Lower lobe of right lung (tissue), 2 donors: Measurements from ENCODE around the gene TTC7B. TPM values are rescaled to one million over a fixed set of nuclear protein-coding genes. Genes with fewer than 3 reads are reported as not detected.

Source experiments
- ATAC-seq, 2 donors: fragments of 200-7000 bp; cut with Tn5 transposase; one replicate each; pipeline ENCODE4 v1.9.1; 2020 to 2022; ENCODE audit warnings: mild to moderate bottlenecking in 2 of 2, moderate library complexity in 2 of 2
- DNase-seq: peaks from one replicate; pipeline ENCODE4 v3.0.0-alpha.2; 2020
- H3K27ac ChIP-seq: fragments of 200-600 bp; one replicate; pipeline ENCODE4 v1.8.0; 2022
- H3K27me3 ChIP-seq: fragments of 200-600 bp; one replicate; pipeline ENCODE4 v1.8.0; 2022; ENCODE audit warnings: low read depth
- H3K36me3 ChIP-seq: fragments of 200-600 bp; one replicate; pipeline ENCODE4 v1.8.0; 2022; ENCODE audit warnings: mild to moderate bottlenecking
- H3K4me1 ChIP-seq: fragments of 200-600 bp; one replicate; pipeline ENCODE4 v1.8.0; 2022
- H3K4me3 ChIP-seq: fragments of 200-600 bp; one replicate; pipeline ENCODE4 v1.8.0; 2022; ENCODE audit warnings: mild to moderate bottlenecking
- H3K9me3 ChIP-seq: fragments of 200-600 bp; one replicate; pipeline ENCODE4 v1.8.0; 2022
- intact Hi-C: fragments of 100-400 bp; cut with DNase I; formaldehyde crosslinking; loops from one replicate; pipeline ENCODE4 v1.11.0; 2022
- total RNA-seq: library from RNA; stranded (reverse); fragmentation: NEBNext Ultra II Directional; extraction: Animal tissue kit (Norgen Biotek cat#: 25700); gene quantifications from one replicate; pipeline ENCODE4 v1.2.1, GENCODE V29; 2021
- TF ChIP-seq, protein P1 (sequence below): fragments of 200-600 bp; IDR thresholded peaks from one replicate; pipeline ENCODE4 v1.8.0; 2022; ENCODE audit warnings: antibody characterized with exemption, mild to moderate bottlenecking
- donor health status: DM: no; HTN: yes; CAD: no; lungs with severe emphysema.

TTC7B gene
- total RNA-seq, 1 donor from 2014 or later = 54.1 TPM

DNA sequence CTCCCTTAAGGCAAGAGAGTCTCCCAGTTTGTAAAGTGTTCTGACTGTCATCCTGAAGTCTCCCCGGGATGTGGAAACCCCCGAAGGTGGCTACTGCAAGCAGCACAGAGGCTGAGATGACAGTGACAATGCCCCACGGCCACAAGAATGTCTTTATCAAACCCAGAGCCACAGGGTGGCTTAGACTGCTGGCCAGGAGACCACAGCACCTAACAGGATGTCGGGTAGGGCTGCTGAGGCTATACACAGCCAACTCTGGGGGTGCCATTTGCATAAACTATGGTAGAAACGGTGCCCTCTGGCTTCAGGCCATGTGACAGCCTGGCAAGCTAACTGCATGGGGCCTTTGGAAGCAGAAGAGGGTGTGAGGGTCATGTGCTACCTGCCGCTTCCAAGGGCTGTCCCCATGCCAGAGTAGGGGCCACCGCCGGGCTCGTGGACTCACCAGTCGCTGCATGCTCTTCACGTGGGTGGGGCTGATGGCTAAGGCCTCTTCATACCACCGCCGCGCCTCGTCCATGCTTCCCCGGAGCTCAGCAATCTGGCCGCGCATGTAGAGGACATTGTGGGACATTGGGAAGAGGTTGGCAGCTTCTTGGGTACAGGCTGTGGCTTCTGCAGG is 238.5 kb downstream of the TTC7B start:
- Histone ChIP-seq H3K4me1 (no peaks in the 10 kb centered on the region), H3K36me3 (peaks cover 17% of the 10 kb centered on the region), H3K4me3 (no peak overlapping the region), H3K27ac (peak overlapping the region; percentile 74), H3K27me3 (no peaks in the 10 kb centered on the region), H3K9me3 (no peaks in the 10 kb centered on the region)
- intact Hi-C loops = no loop called here
- no peak for ATAC-seq
- DNase-seq = no peak
- TF ChIP-seq, protein P1, sequence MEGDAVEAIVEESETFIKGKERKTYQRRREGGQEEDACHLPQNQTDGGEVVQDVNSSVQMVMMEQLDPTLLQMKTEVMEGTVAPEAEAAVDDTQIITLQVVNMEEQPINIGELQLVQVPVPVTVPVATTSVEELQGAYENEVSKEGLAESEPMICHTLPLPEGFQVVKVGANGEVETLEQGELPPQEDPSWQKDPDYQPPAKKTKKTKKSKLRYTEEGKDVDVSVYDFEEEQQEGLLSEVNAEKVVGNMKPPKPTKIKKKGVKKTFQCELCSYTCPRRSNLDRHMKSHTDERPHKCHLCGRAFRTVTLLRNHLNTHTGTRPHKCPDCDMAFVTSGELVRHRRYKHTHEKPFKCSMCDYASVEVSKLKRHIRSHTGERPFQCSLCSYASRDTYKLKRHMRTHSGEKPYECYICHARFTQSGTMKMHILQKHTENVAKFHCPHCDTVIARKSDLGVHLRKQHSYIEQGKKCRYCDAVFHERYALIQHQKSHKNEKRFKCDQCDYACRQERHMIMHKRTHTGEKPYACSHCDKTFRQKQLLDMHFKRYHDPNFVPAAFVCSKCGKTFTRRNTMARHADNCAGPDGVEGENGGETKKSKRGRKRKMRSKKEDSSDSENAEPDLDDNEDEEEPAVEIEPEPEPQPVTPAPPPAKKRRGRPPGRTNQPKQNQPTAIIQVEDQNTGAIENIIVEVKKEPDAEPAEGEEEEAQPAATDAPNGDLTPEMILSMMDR = no peak

DNA sequence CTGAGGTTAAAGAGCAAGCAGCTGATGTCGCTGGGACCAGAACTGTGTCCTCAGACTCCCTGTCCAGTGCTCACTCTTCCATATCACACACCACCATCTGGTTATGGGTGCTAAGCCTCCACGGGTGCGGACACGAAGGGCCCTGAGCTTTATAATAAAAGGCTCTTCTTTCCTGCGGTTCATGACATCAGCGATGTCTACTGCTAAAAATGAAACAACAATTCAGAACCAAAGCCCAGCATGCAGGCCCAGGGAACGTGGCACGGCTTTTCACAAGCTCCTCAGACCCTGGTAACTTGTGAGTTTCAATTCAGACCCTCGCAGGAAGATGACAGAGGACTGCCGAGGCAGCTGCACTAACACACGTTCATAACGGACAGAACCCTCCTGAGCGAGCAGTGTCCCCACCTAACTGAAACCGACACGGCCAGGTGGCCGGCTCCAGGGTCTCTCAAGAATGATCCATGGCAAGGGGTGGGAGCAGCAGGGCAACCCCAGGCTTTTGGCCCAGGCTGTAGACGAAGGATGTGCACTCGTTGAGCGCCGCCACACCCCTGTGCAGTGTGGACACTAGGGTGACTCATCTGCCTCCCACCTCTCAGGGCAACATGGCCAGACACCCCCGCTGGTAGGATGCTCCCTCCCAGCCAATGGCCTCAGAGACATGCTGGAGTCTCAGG is 239.1 kb downstream of the TTC7B start:
- DNase-seq = no peak
- peak in 1 of 2 donors; percentile 10 for ATAC-seq
- Histone ChIP-seq H3K9me3 (no peaks in the 10 kb centered on the region), H3K27me3 (no peaks in the 10 kb centered on the region), H3K4me1 (no peaks in the 10 kb centered on the region), H3K36me3 (peaks cover 17% of the 10 kb centered on the region), H3K4me3 (no peak overlapping the region), H3K27ac (peak overlapping the region; percentile 74)
- TF ChIP-seq, protein P1 = no peak
- intact Hi-C loops = no loop called here

DNA sequence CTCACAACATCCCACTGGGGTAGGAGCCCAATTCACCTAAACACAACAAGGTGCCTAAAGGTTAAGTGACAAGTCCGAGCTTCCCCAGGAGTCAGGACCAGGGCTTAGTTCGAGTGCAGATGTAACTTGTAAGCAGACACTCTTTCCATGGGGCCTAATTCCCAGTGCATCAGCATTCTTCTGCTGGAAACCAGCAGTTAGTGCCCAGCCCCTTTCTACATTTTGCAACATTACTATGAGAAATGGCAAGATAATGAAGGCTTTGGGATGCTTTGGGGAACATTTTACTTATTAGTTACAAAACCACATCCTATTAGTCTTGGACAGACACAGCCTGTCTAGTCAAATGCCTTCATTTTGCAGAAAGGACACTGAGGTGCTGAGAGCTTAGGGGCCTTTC is 239.6 kb downstream of the TTC7B start:
- Histone ChIP-seq H3K4me1 (no peaks in the 10 kb centered on the region), H3K9me3 (no peaks in the 10 kb centered on the region), H3K27ac (peak overlapping the region; percentile 74), H3K36me3 (peaks cover 17% of the 10 kb centered on the region), H3K4me3 (no peak overlapping the region), H3K27me3 (no peaks in the 10 kb centered on the region)
- DNase-seq = no peak
- TF ChIP-seq, protein P1 = no peak
- intact Hi-C loops = no loop called here
- ATAC-seq = peak; percentile 13 to 50

DNA sequence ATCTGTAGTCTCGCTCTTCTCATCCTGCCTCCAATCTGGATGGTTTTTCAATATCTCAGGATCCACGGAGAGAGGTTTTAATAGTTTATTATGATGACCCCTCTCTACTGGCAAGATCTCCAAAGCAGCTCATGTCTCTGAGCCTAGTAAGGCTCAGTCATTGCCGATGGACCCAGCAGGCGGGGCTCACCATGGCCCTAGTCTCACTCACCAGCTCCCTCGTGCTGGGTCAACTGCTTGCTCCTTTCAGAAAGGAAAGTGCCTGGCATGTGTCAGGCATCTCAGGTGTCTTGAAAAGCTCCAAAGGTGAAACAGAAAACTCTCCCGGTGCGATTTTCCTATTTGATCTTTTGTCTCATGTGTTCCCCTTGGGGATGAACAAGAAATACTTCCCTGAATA is 240.4 kb downstream of the TTC7B start:
- DNase-seq (no peak), ATAC-seq (no peak)
- H3K4me3 ChIP-seq = no peak overlapping the region

GRCh38 chr14:90575336-90575735 is 240.9 kb downstream of the TTC7B start:
- TF ChIP-seq, protein P1 = no peak
- Histone ChIP-seq H3K27ac (no peak overlapping the region), H3K4me3 (no peak overlapping the region), H3K36me3 (peaks cover 17% of the 10 kb centered on the region), H3K4me1 (no peaks in the 10 kb centered on the region), H3K27me3 (no peaks in the 10 kb centered on the region), H3K9me3 (no peaks in the 10 kb centered on the region)
- intact Hi-C loops = no loop called here
- DNase-seq = no peak
- ATAC-seq = no peak

More for the DNA sequence above, 240.4 kb downstream of the TTC7B start:
- Histone ChIP-seq H3K9me3 (no peaks in the 10 kb centered on the region), H3K36me3 (peaks cover 17% of the 10 kb centered on the region), H3K27ac (no peak overlapping the region), H3K27me3 (no peaks in the 10 kb centered on the region), H3K4me1 (no peaks in the 10 kb centered on the region)
- intact Hi-C loops = no loop called here
- TF ChIP-seq, protein P1 = no peak
